ENCODE data around the gene S1PR3.

S1PR3 gene

DNA sequence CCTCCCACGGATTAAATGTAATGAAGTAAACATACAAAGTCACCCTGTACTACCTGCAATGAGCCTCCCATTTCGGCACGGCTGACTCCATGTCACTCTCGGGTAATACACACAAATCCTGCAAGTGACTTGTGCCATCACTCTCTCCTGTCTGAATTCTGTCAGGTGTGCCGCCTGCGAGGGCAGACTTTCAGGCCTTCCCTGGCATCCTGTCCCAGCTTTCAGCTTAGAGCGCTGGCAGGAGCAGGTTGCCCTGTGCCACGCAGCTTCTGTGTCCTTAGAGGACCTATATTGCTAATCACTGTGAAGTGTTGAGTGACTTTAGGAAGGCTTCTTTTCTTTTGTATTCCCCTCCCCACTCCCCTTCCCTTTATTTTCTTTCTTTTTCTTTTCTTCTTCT is 25.8 kb upstream of the S1PR3 start:
- Histone ChIP-seq H3K27ac (ENCODE audit: low read depth, low read length) (no peak overlapping the region), H3K4me1 (ENCODE audit: control insufficient read depth in 1 of 2, insufficient read depth in 2 of 2, low read length in 2 of 2) (no peaks in the 10 kb centered on the region), H3K14ac (ENCODE audit: low read length) (no peak overlapping the region), H3K4me2 (ENCODE audit: low read length) (no peak overlapping the region), H4K8ac (ENCODE audit: low read depth, low read length) (no peak overlapping the region), H3K79me1 (ENCODE audit: low read length) (no peaks in the 10 kb centered on the region), H3K18ac (ENCODE audit: low read length) (no peak overlapping the region), H3K9me3 (ENCODE audit: insufficient read depth, low read depth, low read length) (no peaks in the 10 kb centered on the region), H2BK12ac (ENCODE audit: low read length) (no peak overlapping the region), H2AFZ (ENCODE audit: insufficient read depth, low read length, poor library complexity) (no peak overlapping the region), H2AK5ac (ENCODE audit: low read length) (no peak overlapping the region), H3K27me3 (ENCODE audit: insufficient read depth, low read length) (no peaks in the 10 kb centered on the region), H3K4me3 (ENCODE audit: low read depth, low read length) (no peak overlapping the region), H3K9ac (ENCODE audit: low read length) (no peak overlapping the region), H3K4ac (ENCODE audit: low read depth, low read length) (no peak overlapping the region), H4K12ac (ENCODE audit: low read depth, low read length) (no peak overlapping the region), H4K91ac (ENCODE audit: low read depth, low read length) (no peak overlapping the region), H3K36me3 (ENCODE audit: control insufficient read depth in 1 of 2, insufficient read depth in 2 of 2, low read length in 2 of 2) (no peaks in the 10 kb centered on the region), H2BK120ac (ENCODE audit: insufficient read depth, low read length, poor library complexity) (no peak overlapping the region), H3K23ac (ENCODE audit: low read length) (no peak overlapping the region), H2BK5ac (ENCODE audit: low read depth, low read length, poor library complexity) (no peak overlapping the region), H3K79me2 (ENCODE audit: control insufficient read depth, insufficient read depth, low read length, poor library complexity) (no peaks in the 10 kb centered on the region)
- no CpG with 5 or more reads among the region's 8 CpGs for WGBS (ENCODE audit: extremely low coverage, insufficient coverage, insufficient read length)
- no peak for DNase-seq

- Histone ChIP-seq H3K14ac (ENCODE audit: low read length) (no peak overlapping the region), H4K91ac (ENCODE audit: low read depth, low read length) (no peak overlapping the region), H3K9ac (ENCODE audit: low read length) (no peak overlapping the region), H3K23ac (ENCODE audit: low read length) (no peak overlapping the region), H3K27me3 (ENCODE audit: insufficient read depth, low read length) (no peaks in the 10 kb centered on the region), H3K4ac (ENCODE audit: low read depth, low read length) (no peak overlapping the region), H3K4me3 (ENCODE audit: low read depth, low read length) (no peak overlapping the region), H3K4me2 (ENCODE audit: low read length) (no peak overlapping the region), H4K8ac (ENCODE audit: low read depth, low read length) (no peak overlapping the region), H3K18ac (ENCODE audit: low read length) (no peak overlapping the region), H2AK5ac (ENCODE audit: low read length) (no peak overlapping the region), H3K27ac (ENCODE audit: low read depth, low read length) (no peak overlapping the region), H3K36me3 (ENCODE audit: control insufficient read depth in 1 of 2, insufficient read depth in 2 of 2, low read length in 2 of 2) (no peaks in the 10 kb centered on the region), H2AFZ (ENCODE audit: insufficient read depth, low read length, poor library complexity) (no peak overlapping the region), H2BK5ac (ENCODE audit: low read depth, low read length, poor library complexity) (no peak overlapping the region), H3K79me2 (ENCODE audit: control insufficient read depth, insufficient read depth, low read length, poor library complexity) (no peaks in the 10 kb centered on the region), H3K79me1 (ENCODE audit: low read length) (no peaks in the 10 kb centered on the region), H4K12ac (ENCODE audit: low read depth, low read length) (no peak overlapping the region), H2BK120ac (ENCODE audit: insufficient read depth, low read length, poor library complexity) (no peak overlapping the region), H3K4me1 (ENCODE audit: control insufficient read depth in 1 of 2, insufficient read depth in 2 of 2, low read length in 2 of 2) (no peaks in the 10 kb centered on the region), H3K9me3 (ENCODE audit: insufficient read depth, low read depth, low read length) (peaks cover 1% of the 10 kb centered on the region), H2BK12ac (ENCODE audit: low read length) (no peak overlapping the region)
- DNase-seq: no peak
- WGBS (ENCODE audit: extremely low coverage, insufficient coverage, insufficient read length): no CpG with 5 or more reads among the region's 10 CpGs
These were observed 24.2 kb upstream of the S1PR3 start for GRCh38 chr9:88966894-88967676.

- Histone ChIP-seq H2BK5ac (ENCODE audit: low read depth, low read length, poor library complexity) (no peak overlapping the region), H3K27ac (ENCODE audit: low read depth, low read length) (no peak overlapping the region), H3K4me3 (ENCODE audit: low read depth, low read length) (no peak overlapping the region), H3K14ac (ENCODE audit: low read length) (no peak overlapping the region), H3K18ac (ENCODE audit: low read length) (no peak overlapping the region), H3K36me3 (ENCODE audit: control insufficient read depth in 1 of 2, insufficient read depth in 2 of 2, low read length in 2 of 2) (no peaks in the 10 kb centered on the region), H4K12ac (ENCODE audit: low read depth, low read length) (no peak overlapping the region), H4K91ac (ENCODE audit: low read depth, low read length) (no peak overlapping the region), H2AFZ (ENCODE audit: insufficient read depth, low read length, poor library complexity) (no peak overlapping the region), H3K79me2 (ENCODE audit: control insufficient read depth, insufficient read depth, low read length, poor library complexity) (no peaks in the 10 kb centered on the region), H3K23ac (ENCODE audit: low read length) (no peak overlapping the region), H2AK5ac (ENCODE audit: low read length) (no peak overlapping the region), H2BK120ac (ENCODE audit: insufficient read depth, low read length, poor library complexity) (no peak overlapping the region), H3K27me3 (ENCODE audit: insufficient read depth, low read length) (no peaks in the 10 kb centered on the region), H3K9me3 (ENCODE audit: insufficient read depth, low read depth, low read length) (peaks cover 4% of the 10 kb centered on the region), H3K79me1 (ENCODE audit: low read length) (no peaks in the 10 kb centered on the region), H3K4me1 (ENCODE audit: control insufficient read depth in 1 of 2, insufficient read depth in 2 of 2, low read length in 2 of 2) (no peaks in the 10 kb centered on the region), H2BK12ac (ENCODE audit: low read length) (no peak overlapping the region), H3K4ac (ENCODE audit: low read depth, low read length) (no peak overlapping the region), H4K8ac (ENCODE audit: low read depth, low read length) (no peak overlapping the region), H3K9ac (ENCODE audit: low read length) (no peak overlapping the region), H3K4me2 (ENCODE audit: low read length) (no peak overlapping the region)
- no peak for DNase-seq
- WGBS (ENCODE audit: extremely low coverage, insufficient coverage, insufficient read length): no CpG with 5 or more reads among the region's 4 CpGs
These were observed 22.5 kb upstream of the S1PR3 start for GRCh38 chr9:88968799-88969198.

GRCh38 chr9:88969646-88970373 is 21.5 kb upstream of the S1PR3 start:
- H3K4me1 ChIP-seq (ENCODE audit: control insufficient read depth in 1 of 2, insufficient read depth in 2 of 2, low read length in 2 of 2): no peaks in the 10 kb centered on the region
- H2BK120ac ChIP-seq (ENCODE audit: insufficient read depth, low read length, poor library complexity): no peak overlapping the region
- H2AFZ ChIP-seq (ENCODE audit: insufficient read depth, low read length, poor library complexity): no peak overlapping the region
- no peak overlapping the region for H4K8ac ChIP-seq (ENCODE audit: low read depth, low read length)
- H4K91ac ChIP-seq (ENCODE audit: low read depth, low read length): no peak overlapping the region
- H3K79me2 ChIP-seq (ENCODE audit: control insufficient read depth, insufficient read depth, low read length, poor library complexity): no peaks in the 10 kb centered on the region
- whole genome bisulfite sequencing (ENCODE audit: extremely low coverage, insufficient coverage, insufficient read length): no CpG with 5 or more reads among the region's 8 CpGs
- no peak overlapping the region for H3K18ac ChIP-seq (ENCODE audit: low read length)
- no peak overlapping the region for H3K23ac ChIP-seq (ENCODE audit: low read length)
- no peak overlapping the region for H3K9ac ChIP-seq (ENCODE audit: low read length)
- H3K79me1 ChIP-seq (ENCODE audit: low read length): no peaks in the 10 kb centered on the region
- H3K4me2 ChIP-seq (ENCODE audit: low read length): no peak overlapping the region
- no peaks in the 10 kb centered on the region for H3K36me3 ChIP-seq (ENCODE audit: control insufficient read depth in 1 of 2, insufficient read depth in 2 of 2, low read length in 2 of 2)
- peaks cover 6% of the 10 kb centered on the region for H3K9me3 ChIP-seq (ENCODE audit: insufficient read depth, low read depth, low read length)
- no peak overlapping the region for H2BK12ac ChIP-seq (ENCODE audit: low read length)
- peak in 1 of 2 donors; percentile 11 for DNase-seq
- H4K12ac ChIP-seq (ENCODE audit: low read depth, low read length): no peak overlapping the region
- H3K4me3 ChIP-seq (ENCODE audit: low read depth, low read length): no peak overlapping the region
- H2BK5ac ChIP-seq (ENCODE audit: low read depth, low read length, poor library complexity): no peak overlapping the region
- no peak overlapping the region for H3K14ac ChIP-seq (ENCODE audit: low read length)
- no peak overlapping the region for H3K4ac ChIP-seq (ENCODE audit: low read depth, low read length)
- no peak overlapping the region for H3K27ac ChIP-seq (ENCODE audit: low read depth, low read length)
- H2AK5ac ChIP-seq (ENCODE audit: low read length): no peak overlapping the region
- no peaks in the 10 kb centered on the region for H3K27me3 ChIP-seq (ENCODE audit: insufficient read depth, low read length)

All from trophoblast cell (in vitro differentiated cells and primary cell).